Ishikawa (cell line): ENCODE results near the gene FLT3LG.

Experiments
- CEBPB ChIP-seq: IDR thresholded peaks from 2 replicates; pipeline ENCODE4 v1.6.1; 2012
- CREB1 ChIP-seq: IDR thresholded peaks from 2 replicates; pipeline ENCODE4 v1.6.1; 2012; ENCODE audit warnings: low read depth
- EGR1 ChIP-seq: IDR thresholded peaks from 2 replicates; pipeline ENCODE4 v1.6.1; 2012
- EP300 ChIP-seq: IDR thresholded peaks from 2 replicates; pipeline ENCODE4 v1.6.1; 2012; ENCODE audit warnings: borderline replicate concordance
- FOXM1 ChIP-seq: IDR thresholded peaks from 2 replicates; pipeline ENCODE4 v1.6.1; 2012; ENCODE audit warnings: low read depth, borderline replicate concordance
- NFIC ChIP-seq: IDR thresholded peaks from 2 replicates; pipeline ENCODE4 v1.6.1; 2012
- RAD21 ChIP-seq: IDR thresholded peaks from 2 replicates; pipeline ENCODE4 v1.6.1; 2012; ENCODE audit warnings: low read depth
- TAF1 ChIP-seq: IDR thresholded peaks from 2 replicates; pipeline ENCODE4 v1.6.1; 2012; ENCODE audit warnings: low read depth, mild to moderate bottlenecking
- TCF12 ChIP-seq: IDR thresholded peaks from 2 replicates; pipeline ENCODE4 v1.6.1; 2012; ENCODE audit warnings: low read depth
- TEAD4 ChIP-seq: IDR thresholded peaks from 2 replicates; pipeline ENCODE4 v1.6.1; 2012
- YY1 ChIP-seq: IDR thresholded peaks from 2 replicates; pipeline ENCODE4 v1.6.1; 2012; ENCODE audit warnings: low read depth
- ZBTB7A ChIP-seq: IDR thresholded peaks from 2 replicates; pipeline ENCODE4 v1.6.1; 2012; ENCODE audit warnings: low read depth
- TF ChIP-seq, protein P1 (sequence below): IDR thresholded peaks from 2 replicates; pipeline ENCODE4 v1.6.1; 2012
- TF ChIP-seq, protein P2 (sequence below): IDR thresholded peaks from 2 replicates; pipeline ENCODE4 v1.6.1; 2012
- TF ChIP-seq, protein P3 (sequence below): IDR thresholded peaks from 2 replicates; pipeline ENCODE4 v1.6.1; 2012; ENCODE audit warnings: low read depth, mild to moderate bottlenecking

FLT3LG gene

DNA sequence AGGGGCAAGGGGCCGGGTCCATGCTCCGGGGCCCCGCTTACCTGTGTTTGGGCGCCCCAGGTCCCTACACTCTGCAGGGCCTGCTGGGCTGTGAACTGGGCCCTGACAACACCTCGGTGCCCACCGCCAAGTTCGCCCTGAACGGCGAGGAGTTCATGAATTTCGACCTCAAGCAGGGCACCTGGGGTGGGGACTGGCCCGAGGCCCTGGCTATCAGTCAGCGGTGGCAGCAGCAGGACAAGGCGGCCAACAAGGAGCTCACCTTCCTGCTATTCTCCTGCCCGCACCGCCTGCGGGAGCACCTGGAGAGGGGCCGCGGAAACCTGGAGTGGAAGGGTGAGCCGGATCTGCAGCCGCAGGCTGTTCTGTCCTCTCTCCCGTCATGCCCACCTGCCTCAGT lies 40.1 kb downstream of the FLT3LG start:
- no peak for TF ChIP-seq TEAD4
- no peak for TF ChIP-seq EP300
- no peak for TF ChIP-seq FOXM1
- TF ChIP-seq, protein P1, sequence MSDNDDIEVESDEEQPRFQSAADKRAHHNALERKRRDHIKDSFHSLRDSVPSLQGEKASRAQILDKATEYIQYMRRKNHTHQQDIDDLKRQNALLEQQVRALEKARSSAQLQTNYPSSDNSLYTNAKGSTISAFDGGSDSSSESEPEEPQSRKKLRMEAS = no peak
- TF ChIP-seq TAF1 = no peak
- TF ChIP-seq, protein P2, sequence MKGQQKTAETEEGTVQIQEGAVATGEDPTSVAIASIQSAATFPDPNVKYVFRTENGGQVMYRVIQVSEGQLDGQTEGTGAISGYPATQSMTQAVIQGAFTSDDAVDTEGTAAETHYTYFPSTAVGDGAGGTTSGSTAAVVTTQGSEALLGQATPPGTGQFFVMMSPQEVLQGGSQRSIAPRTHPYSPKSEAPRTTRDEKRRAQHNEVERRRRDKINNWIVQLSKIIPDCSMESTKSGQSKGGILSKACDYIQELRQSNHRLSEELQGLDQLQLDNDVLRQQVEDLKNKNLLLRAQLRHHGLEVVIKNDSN = no peak
- no peak for TF ChIP-seq YY1
- no peak for TF ChIP-seq CEBPB
- TF ChIP-seq NFIC = no peak
- no peak for TF ChIP-seq CREB1
- TF ChIP-seq TCF12 = no peak
- TF ChIP-seq EGR1 = no peak
- TF ChIP-seq, protein P3, sequence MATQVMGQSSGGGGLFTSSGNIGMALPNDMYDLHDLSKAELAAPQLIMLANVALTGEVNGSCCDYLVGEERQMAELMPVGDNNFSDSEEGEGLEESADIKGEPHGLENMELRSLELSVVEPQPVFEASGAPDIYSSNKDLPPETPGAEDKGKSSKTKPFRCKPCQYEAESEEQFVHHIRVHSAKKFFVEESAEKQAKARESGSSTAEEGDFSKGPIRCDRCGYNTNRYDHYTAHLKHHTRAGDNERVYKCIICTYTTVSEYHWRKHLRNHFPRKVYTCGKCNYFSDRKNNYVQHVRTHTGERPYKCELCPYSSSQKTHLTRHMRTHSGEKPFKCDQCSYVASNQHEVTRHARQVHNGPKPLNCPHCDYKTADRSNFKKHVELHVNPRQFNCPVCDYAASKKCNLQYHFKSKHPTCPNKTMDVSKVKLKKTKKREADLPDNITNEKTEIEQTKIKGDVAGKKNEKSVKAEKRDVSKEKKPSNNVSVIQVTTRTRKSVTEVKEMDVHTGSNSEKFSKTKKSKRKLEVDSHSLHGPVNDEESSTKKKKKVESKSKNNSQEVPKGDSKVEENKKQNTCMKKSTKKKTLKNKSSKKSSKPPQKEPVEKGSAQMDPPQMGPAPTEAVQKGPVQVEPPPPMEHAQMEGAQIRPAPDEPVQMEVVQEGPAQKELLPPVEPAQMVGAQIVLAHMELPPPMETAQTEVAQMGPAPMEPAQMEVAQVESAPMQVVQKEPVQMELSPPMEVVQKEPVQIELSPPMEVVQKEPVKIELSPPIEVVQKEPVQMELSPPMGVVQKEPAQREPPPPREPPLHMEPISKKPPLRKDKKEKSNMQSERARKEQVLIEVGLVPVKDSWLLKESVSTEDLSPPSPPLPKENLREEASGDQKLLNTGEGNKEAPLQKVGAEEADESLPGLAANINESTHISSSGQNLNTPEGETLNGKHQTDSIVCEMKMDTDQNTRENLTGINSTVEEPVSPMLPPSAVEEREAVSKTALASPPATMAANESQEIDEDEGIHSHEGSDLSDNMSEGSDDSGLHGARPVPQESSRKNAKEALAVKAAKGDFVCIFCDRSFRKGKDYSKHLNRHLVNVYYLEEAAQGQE = no peak

DNA sequence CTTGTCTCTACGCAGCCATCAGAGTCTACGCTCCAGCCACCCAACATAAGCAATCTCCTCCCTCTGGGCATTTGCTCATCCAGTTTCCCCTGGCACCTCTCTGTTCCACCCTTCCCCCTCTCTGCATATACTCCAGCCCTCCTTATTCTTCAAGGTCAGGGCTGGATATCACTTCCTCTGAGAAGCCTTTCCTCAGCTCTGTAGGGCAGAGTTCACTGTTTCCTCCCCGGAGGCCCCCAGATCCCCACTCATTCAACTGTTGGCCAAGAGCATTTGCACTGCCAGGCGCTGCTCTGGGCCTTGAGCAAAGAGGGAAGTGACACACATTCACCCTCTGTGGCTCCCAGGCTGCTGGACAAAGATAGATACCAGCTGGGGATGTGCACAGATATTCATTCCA lies 41.8 kb downstream of the FLT3LG start:
- TF ChIP-seq YY1 = no peak
- no peak for TF ChIP-seq CEBPB
- no peak for TF ChIP-seq EP300
- TF ChIP-seq TEAD4 = no peak
- TF ChIP-seq, protein P3 = no peak
- no peak for TF ChIP-seq CREB1
- no peak for TF ChIP-seq NFIC
- TF ChIP-seq ZBTB7A = no peak
- TF ChIP-seq RAD21 = no peak

DNA sequence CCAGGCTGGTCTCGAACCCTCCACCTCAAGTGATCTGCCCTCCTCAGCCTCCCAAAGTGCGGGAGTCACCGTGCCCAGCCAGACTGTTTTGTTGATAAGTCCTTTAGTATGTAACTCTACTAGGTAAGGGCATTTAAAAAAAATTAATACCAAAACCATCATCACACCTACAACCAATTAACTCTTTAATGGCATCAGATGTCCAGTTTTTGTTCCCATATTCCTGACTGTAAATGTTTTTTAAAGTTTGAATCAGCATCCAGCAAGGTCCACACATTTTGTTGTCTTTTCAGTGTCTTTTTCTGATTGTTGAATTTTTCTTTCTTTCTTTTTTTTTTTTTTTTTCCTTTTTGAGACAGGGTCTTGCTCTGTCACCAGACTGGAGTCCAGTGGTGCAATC lies 44.0 kb downstream of the FLT3LG start:
- TF ChIP-seq EP300 (no peak), TEAD4 (no peak), CREB1 (no peak), FOXM1 (no peak), EGR1 (no peak), ZBTB7A (no peak), CEBPB (no peak), TCF12 (no peak), YY1 (no peak), RAD21 (no peak), TAF1 (no peak), NFIC (no peak)
- TF ChIP-seq, protein P1 = no peak
- TF ChIP-seq, protein P2 = no peak
- TF ChIP-seq, protein P3 = no peak

DNA sequence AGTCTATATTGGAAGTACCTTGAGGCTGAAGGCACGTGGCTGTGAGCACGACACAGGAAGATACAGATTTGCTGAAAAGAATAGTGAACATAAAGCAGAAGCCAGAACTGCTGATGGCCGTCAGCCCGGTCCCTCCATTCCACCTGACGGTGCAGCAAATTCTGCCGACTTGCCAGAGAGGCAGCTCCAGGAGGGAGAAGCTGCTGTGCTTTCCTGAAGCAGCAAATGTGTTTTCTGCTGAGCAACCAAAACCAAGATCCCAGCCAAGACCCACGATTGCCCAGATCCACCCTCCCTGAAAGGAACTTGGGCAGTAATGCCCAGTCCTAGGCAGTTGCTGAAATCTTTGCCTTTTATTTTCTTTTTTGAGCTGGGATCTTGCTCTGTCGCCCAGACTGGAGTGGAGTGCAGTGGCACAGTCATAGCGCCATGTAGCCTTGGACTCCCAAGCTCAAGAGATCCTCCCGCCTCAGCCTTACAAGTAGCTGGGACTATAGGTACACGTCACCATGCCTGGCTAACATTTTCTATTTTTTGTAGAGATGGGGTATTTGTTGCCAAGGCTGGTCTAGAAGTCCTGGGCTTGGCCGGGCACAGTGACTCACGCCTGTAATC lies 46.8 kb downstream of the FLT3LG start:
- TF ChIP-seq TCF12 (no peak), TEAD4 (no peak), NFIC (no peak), RAD21 (no peak), YY1 (no peak), TAF1 (no peak), EP300 (no peak)
- TF ChIP-seq, protein P2 = no peak
